ENCODE measurements around the gene ZNF30.
A peak's percentile ranks its signal among the peaks of the same experiment; 100 is the strongest.
"Not testable (repeated sequence)": the region's sequence is repeated elsewhere in the genome, so short reads cannot be mapped to it uniquely, and the experiment has no call there.

The ZNF30 gene

DNA sequence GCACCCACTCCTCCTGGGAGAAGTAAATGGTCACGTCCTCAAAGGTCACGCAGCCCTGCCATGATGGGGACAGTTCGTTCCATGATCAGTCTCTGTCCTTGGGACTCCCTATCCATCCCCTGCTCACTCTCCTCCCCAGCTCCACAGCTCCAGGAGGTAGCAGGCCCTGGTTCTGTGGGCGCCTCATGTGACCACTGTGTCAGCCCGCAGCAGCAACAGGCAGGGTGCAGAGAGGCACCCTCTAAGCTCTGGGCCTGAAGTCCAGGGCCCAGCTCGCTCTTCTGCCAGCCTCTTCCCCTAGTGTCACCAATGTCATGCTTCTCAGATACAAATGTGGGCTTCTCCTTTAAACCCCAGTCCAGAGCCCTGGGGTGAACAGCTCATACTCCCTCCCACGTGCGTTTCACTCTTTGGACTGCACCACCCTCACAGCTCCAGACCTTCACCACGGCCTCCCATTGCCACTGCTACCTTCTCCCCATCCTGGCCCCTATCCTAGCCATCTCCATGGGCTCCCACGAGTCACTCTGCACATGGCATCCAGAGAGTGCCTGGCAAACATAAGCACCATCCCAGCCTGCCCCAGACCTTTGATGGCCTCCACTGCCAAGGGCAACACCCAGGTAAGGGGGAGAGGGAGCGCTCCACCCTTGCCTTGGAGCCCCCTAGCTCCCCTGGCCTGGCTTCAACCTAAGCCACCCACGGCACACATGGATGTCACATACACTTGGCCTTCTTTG, 34.4 kb downstream of the ZNF30 start:
- no peak for DNase-seq

DNA sequence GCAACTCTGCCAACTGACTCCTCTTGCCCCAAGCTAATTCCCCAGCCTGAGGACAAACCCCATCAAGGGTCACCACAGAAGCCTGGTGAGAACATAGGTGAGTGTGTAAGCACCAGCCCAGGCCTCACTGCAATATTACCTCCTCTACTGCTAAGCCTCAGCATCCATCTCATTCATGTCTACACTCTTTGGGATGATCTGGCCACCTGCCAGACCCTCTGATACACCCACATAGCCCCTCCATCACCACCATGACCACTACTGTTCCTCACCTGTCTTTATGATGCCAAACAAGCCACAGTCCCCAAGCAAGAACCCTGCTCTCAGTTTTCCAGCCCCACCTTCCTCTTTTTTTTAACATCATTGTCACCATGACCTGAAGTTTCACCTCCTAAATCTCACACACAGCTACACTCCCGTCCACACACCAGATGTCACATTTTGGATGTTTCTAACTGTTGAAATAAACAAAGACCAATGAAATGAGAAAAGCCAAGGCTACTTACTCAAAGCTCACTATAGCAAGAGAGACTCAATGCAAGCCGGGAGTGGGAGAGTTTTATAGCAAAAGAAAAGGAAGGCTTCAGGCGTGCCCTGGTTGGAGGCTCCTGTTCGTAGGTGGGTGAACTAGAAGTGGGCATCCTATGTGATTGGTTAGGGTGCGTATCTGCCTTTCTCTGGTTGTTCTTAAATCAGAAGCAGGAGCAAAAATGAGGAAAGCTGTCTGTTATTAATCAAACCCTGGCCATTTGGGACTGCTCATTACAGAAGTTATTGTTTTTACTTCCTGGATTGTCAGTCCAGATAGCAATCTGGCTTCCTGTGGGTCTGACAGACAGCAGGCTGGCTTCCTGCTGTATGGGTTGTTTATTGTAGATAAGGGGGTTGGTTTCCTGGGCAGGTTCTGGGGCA, 35.3 kb downstream of the ZNF30 start:
- no peak for DNase-seq

DNA sequence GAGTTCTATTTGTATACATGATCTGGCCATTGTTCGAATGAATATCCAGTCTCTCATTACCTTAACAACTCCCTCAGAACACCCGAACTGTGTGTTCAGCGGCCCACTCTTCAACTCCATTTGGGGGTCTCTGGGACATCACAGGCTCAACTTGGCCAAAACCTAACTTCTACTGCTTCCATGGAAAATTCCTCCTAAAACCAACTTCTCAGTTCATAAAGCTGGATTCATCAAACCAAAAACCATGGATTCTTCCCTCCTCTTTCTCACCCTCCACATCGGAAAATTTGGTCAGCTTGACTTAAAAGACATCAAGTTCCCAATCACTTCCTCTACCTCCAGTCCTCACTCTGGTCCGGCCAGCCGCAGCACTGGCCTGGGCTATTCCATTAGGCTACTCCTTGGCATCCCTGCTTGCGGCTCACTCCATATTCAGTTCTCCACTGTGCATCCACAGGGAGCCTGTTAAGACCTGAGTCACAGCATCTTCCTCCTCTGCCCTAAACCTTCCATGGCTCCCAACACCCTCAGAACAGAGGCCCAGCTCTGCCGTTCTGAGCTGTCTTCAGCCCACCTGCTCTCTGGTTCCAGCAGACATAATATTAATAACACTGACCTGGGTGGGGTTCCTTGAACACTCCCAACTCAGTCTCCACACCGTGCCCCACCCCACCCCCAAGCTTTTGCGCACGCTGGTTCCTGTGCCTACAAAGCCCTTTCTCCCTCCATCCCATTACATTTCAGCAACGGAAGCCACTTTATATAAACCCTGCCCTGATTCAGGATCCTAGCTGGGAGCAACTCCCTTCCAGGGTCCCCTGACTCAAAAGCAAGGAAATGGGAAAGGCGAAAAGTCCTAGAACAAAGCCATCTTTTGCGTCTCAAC, 36.2 kb downstream of the ZNF30 start:
- no peak for DNase-seq

DNA sequence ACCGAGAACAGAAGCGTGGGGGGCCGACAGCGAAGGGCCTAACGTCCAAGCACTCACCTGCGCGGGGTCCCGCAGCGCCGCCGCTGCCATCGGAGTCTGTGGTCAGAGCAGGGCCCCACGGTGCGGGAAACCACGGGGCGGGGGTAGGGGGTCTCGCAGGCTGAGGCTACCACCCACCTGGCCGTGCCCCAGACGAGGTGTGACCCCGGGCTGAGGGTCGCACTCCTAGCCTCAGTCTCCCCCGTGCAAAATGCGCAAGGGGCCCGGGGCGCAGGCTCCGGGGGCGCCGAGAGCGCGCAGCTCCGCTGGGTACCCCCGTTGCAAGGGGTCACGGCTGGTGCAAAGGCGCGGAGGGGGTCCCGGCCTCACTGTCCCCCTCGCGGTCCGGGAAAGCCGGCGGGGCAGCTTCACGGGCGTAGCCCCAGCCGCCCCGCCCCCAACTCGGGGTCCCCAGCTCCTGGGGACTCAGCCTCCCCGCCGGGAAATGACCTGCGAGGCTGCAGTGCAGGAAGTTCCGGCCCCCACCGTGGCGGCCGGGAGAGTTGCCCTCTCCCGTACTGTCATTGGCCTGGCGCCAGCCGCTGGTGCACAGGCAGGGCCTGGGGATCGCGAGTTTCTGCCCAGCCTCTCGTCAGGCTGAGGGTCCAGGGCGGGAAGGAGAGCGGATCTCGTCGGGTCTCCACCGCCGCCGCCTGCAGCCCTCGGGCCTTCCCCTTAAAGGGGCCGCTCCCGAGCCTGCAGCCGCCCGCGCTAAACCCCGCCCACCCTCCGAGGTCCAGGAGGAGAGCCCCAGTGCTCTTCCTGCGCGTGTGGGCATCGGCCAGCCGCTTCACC, 37.1 kb downstream of the ZNF30 start, which contains the start of gene ZNF792:
Gene ZNF792 (minus strand): TSS at position 657 of the 834 bp plus-strand sequence. CDS start 567 bp downstream, at position 90.
- DNase-seq = peak; percentile 80

DNA sequence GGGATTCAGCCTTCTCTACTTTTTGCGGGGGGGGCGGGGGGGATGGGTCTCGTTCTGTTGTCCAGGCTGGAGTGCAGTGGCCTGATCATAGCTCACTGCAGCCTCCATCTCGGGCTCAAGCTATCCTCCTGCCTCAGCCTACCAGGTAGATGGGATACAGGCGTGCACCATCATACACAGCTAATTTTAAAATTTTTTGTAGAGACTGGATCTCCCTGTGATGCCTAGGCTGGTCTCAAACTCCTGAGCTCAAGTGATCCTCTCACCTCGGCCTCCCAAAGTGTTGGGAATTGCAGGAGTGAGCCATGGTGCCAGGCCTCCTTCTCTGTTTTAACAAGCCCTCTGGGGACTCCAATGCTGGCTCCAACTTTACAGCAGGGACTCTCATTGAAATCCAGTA, 37.9 kb downstream of the ZNF30 start:
- no peak for DNase-seq

DNA sequence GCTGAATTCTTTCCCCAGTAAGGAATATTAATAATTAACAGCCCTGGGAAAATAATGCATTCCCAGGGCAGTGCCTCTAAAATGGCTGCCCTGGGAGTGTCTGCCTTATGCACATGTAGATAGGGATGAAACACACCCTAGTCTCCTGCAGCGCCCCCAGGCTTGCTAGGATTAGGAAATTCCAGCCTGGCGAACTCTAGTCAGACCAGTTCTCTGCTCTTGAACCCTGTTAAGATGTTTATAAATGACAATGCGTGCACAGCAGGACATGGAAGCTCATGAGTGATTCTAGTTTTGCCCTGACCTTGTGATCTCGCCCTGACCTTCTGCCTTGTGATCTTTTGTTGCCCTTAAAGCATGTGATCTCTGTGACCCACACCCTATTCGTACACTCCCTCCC, 38.8 kb downstream of the ZNF30 start:
- not testable (repeated sequence) for DNase-seq

DNA sequence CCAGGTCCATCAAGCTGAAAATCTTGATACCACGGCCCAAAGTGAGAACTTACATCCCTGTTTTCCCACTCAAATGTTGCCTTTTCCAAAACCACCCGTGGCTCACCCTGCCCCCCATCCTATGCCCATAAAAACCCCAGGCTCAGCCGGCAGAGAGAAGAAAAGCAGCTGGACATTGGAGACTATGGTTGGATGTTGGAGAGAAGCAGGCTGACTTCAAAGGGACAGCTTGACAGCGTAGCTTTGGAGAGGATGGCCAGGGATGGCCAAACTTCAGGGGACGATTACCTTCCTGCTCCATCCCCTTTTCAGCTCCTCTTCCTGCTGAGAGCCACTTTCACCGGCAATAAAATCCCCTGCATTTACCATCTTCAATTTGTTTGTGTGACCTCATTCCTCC, 40.8 kb downstream of the ZNF30 start:
- no peak for DNase-seq

DNA sequence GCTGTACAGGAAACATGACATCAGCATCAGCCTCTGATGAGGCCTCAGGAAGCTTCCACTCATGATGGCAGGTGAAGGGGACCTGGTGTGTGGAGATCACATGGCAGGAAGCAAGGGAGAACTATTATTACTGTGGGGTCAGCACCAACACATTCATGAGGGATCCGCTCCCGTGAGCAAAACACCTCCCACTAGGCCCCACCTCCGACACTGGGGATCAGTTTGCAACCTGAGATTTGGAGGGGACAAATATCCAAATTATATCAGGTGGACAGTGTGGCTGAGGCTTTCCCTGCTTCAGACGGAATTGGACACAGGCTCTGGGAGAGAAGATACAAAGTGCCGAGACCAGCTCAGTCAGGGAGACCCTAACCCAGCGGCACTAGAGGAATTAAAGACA, 43.0 kb downstream of the ZNF30 start:
- no peak for DNase-seq

DNA sequence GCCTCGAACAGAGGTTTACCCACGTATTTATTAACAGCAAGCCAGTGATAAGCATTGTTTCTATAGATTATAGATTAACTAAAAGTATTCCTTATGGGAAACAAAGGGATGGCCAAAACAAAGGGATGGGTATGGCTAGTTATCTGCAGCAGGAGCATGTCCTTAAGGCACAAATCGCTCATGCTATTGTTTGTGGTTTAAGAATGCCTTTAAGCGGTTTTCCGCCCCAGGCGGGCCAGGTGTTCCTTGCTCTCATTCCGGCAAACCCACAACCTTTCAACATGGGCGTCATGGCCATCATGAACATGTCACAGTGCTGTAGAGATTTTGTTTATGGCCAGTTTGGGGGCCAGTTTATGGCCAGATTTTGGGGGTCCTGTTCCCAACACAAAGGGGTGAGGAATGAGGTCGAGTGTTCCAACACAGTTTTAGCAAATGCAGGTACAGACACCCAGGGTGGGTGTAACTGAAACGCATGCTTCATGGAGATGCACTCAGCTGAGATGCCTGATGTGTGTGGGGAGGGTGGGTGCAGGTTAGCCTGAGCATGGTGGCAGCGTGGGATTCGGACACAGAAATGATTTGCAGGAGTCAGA, 43.6 kb downstream of the ZNF30 start:
- DNase-seq = not testable (repeated sequence)

DNA sequence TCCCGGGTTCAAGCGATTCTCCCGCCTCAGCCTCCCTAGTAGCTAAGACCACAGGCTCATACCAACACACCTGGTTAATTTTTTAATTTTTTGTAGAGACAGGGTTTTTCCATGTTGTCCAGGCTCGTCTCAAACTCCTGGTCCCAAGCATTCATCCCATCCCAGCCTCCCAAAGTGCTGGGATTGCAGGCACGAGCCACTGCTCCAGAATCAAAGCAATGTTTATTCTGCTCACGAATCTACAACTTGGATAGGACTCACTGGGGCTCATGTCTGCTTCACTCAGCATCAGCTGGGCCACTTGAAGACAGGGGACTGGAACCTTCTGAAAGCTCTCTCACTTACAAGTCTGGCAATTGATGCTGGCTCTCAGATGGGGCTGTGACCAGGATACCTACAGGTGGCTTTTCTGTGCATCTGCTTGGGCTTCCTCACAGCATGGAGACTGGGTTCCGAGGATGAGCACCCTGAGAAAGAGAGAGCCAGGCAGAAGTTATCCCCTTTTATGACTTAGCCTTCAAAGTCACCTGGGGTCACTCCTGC, 45.5 kb downstream of the ZNF30 start:
- DNase-seq = peak; percentile 48

DNA sequence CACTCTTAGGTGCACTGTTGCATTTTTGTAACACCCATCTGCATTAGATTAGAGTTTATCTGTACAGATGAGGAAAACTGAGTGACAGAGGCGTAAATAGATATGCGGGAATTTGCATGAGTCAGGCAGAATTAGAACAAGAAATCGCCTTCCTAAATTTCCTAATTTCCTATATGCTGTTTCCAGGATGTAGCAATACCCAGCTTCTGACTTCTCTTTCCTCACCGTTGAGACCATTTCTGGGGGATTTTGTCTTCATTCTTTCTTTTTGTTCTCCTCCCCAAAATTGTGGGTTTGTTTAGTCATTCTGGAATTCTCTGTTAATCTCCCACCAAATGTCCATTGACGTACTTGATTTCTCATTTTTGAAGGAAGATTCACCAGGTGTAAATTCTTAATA, 47.9 kb downstream of the ZNF30 start:
- DNase-seq = no peak

DNA sequence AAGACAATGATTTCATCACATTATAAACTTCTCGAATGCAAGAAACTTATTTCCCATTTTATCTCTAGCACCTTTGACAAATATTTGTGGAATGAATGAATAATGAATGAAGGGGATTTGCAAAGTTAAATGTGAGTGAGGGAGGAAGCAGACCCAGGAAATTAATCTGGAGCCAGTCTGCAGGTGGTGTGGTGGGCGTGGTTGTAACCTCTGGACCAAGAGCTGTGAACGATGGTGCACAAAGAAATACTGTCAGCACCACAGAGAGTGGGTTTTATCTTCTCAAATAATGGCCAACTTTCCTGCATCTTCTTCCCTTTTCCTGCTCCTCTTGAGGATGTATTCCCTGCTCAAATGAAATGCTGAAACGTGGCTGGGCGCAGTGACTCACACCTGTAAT, 48.4 kb downstream of the ZNF30 start:
- peak; percentile 44 for DNase-seq

DNA sequence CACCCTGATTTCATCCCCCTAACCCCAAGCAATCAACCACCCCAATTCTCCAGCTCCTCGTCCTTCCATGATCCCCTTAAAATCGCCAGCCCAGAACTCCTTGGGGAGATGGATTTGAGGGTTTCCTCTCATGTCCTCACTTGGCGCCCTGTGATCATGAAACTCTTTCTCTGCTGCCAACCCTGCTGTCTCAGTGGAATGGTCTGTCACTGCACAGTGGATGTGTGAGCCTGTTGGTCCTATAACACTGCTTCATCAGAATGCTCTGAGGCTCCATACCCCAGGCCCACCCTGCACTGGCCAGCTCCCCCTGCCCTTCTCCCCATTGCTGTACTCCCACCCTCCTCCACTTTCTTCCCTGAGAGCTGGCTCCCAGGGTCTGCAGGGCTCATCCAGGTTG, 49.9 kb downstream of the ZNF30 start:
- DNase-seq = peak; percentile 50

DNA sequence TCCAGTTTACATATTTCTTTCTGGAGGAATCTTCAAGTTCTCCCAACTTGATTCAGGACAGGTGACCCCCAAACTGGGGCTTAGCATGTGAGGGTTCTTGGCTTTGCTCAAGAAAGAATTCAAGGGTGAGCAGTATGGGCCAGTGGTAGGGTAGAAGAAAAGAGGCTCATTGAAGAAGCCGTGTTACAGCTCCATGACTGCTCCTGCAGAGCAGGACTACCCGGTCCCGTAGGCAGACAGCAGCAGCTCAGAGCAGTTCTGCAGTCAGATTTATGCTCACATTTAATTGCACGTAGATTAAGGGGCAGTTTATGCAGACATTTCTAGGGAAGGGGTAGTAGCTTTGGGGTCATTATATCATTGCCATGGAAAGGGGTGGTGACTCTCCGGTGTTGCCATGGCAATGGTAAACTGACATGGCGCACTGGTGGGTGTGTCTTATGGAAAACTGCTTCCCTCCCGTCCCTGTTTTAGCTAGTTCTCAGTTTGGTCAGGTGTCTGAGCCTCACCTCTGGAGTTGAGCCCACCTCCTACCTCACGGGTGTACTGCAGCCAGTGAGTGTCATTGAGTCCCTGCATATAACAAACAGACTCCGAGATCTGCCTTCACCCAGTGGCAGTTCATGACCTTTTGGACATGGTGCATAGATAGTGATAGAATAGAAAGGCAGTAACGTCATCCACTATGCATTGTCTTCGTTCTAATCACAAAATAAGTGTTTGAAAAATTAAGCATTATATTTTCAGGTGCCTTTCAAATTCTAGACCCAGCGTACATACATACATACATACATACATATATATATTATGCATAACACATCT, 53.3 kb downstream of the ZNF30 start:
- DNase-seq = no peak

DNA sequence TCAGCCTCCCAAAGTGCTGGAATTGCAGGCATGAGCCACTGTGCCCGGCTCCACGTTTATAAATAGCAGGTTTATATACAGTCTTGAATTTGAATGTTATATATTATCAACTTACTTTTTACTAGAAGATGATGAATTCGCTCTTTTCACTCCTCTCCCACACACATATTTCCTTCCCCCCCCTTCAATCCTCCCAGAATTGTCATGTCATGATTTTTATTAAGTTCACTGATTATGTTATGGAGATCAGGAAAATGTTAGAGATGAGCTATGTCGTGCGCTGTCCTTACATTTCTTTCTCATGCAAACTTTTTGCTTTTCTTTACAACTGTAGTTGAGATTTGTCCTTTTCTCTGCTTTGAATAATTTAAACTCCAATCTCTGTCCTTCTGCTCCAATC, 55.6 kb downstream of the ZNF30 start:
- DNase-seq = no peak

DNA sequence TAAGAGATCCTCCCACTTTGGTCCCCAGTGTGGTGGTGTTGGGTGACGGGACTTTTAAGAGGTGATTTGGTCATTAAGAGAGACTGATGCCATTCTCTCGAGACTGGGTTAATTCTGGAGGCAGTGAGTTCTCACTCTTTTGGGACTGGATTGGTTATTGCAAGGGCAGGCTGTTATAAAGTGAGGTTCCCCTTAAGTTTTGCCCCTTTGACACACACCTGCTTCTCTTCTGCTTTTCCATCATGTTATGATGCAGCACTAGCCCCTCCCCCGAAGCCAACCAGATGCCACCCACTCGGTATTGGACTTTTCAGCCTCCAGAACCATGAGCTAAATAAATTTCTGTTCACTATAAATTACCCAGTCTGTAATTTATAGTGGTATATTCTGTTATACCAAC, 57.1 kb downstream of the ZNF30 start:
- DNase-seq = no peak

DNA sequence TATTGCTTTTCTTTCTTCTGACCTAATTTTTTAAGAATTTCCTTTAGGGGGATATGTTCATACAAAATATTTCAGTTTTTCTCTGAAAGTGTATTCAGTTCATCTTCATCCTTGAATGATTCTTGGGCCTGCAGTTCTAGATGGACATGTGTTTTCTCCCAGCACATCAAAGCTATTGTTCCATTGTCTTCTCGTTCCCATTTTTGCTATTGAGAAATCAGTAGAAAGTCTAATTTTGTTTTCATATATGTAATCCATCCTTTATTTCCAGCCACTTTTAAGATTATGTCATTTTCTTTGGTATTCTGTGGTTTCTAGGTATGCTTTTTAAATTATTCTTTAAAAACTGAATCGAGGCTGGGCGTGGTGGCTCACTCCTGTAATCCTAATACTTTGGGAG, 57.6 kb downstream of the ZNF30 start:
- no peak for DNase-seq

DNA sequence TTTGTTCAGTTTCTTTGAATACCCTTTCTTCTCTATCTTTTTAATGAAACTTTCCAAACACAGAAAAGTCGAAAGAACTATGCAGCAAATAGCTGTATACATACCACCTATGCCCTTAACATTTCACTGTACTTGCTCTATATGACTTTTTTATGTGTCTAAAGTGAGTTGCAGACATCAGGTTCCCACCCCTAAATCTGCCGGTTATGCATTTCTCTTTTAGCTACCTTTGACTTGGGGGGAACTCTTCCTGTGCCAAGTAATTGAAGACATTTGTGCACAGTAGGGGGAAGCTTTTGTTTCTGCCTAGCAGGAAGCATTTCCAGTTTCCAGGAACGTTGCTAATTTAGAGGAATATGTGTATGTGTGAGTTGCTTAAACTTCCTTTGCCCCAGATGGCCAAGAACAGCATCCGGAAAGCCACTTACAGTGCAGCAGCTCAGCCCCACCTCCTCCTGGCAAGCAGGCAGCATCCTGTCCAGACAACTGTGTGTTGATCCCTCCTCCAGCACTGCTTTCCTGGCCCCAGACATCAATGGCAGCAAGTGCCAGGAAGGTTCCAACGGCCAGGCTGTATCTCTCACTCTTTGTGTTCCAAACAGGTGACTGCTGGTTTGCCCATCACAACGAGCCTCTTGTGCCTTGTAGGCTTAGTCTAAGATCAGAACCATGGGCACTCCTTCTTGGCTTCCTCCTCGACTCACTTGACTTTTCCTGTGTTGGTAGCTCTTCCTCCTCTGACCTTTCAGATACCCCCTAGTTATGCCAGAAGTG, 58.7 kb downstream of the ZNF30 start:
- peak; percentile 75 for DNase-seq

DNA sequence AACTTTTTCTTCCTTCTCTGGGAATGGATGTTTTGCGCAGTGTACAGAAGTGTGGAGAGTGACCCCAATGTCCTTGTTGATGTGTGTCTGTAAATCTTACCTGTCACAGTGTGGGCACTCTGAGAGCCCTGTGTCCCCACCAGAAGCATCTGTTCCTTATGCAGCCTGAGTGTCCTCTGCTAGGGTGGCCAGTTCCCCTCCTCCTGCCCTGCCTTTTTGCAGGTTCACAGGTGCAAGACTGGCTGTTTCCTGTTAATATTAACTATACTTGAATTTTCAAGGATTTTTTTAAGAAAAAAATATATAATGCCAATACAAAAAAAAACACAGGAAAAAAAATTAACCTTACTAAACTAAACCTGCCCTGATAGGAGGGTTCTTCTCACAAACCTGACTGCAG, 61.4 kb downstream of the ZNF30 start:
- DNase-seq = no peak

DNA sequence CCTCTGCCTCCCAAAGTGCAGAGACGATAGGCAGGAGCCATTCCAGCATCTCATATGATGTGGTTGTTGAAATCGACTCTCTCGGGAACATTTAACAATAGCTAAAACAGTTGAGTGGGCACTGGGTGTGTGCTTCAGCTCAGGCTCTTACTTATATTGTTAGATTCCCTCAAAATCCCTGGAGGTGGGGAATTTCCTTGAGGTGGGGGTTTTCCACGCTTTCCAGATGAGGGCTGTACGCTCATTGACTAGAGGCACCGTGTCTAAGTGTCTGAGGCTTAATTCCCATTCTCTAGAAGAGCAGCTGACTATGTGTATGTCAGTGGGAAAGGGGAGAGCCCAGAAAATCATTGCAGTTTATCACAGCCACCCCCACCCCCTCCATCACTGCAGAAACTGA, 62.6 kb downstream of the ZNF30 start:
- DNase-seq = no peak

Data from activated CD8-positive, alpha-beta memory T cell treated with anti-CD3 and anti-CD28 coated beads for 24 hours (primary cell).